GM10847 (cell line): Measurements from ENCODE around the gene PAM.

Source experiments
- POLR2A ChIP-seq: IDR thresholded peaks from 2 replicates; pipeline ENCODE4 v1.6.1; 2011; ENCODE audit not compliant: insufficient read length; ENCODE audit errors: extremely low read depth

The PAM gene

GRCh38 chr5:102742215-102742614 lies 12.9 kb upstream of the PAM start:
- TF ChIP-seq POLR2A, result no peak

GRCh38 chr5:102743900-102744299 lies 11.2 kb upstream of the PAM start:
- TF ChIP-seq POLR2A, result no peak

GRCh38 chr5:102747386-102748166 lies 7.5 kb upstream of the PAM start:
- no peak for TF ChIP-seq POLR2A

- TF ChIP-seq POLR2A, result no peak
Observed at GRCh38 chr5:102749416-102750030, 5.6 kb upstream of the PAM start.

- no peak for TF ChIP-seq POLR2A
Observed at GRCh38 chr5:102750151-102750834, 4.8 kb upstream of the PAM start.

GRCh38 chr5:102753889-102754766 lies 977 bp upstream of the PAM start:
- no peak for TF ChIP-seq POLR2A

GRCh38 chr5:102755686-102756371 lies 724 bp downstream of the PAM start:
- no peak for TF ChIP-seq POLR2A

GRCh38 chr5:102758576-102758975 lies 3.5 kb downstream of the PAM start:
- no peak for TF ChIP-seq POLR2A

GRCh38 chr5:102759289-102759688 lies 4.2 kb downstream of the PAM start:
- TF ChIP-seq POLR2A, result no peak

GRCh38 chr5:102759700-102760099 lies 4.6 kb downstream of the PAM start:
- no peak for TF ChIP-seq POLR2A

GRCh38 chr5:102760815-102761214 lies 5.7 kb downstream of the PAM start:
- TF ChIP-seq POLR2A, result no peak

GRCh38 chr5:102762095-102762534 lies 7.0 kb downstream of the PAM start:
- no peak for TF ChIP-seq POLR2A

- no peak for TF ChIP-seq POLR2A
Observed at GRCh38 chr5:102762562-102763227, 7.6 kb downstream of the PAM start.

- TF ChIP-seq POLR2A, result no peak
Observed at GRCh38 chr5:102763734-102764133, 8.6 kb downstream of the PAM start.
